Hematopoietic multipotent progenitor cell treated with erythropoietin and hydrocortisone succinate and interleukin-3 and kit ligand, for 8 days (in vitro differentiated cells): ENCODE measurements around the gene PTPN4.

Experiments
- DNase-seq: peaks from one replicate; pipeline ENCODE4 v3.0.0-alpha.2; 2015

PTPN4 gene

GRCh38 chr2:119732601-119733164, 27.0 kb upstream of the PTPN4 start:
- no peak for DNase-seq

GRCh38 chr2:119734047-119734446, 25.7 kb upstream of the PTPN4 start:
- DNase-seq = no peak

- no peak for DNase-seq
Observed at GRCh38 chr2:119735565-119735964, 24.2 kb upstream of the PTPN4 start.

- no peak for DNase-seq
Observed at GRCh38 chr2:119736021-119736420, 23.7 kb upstream of the PTPN4 start.

- DNase-seq = no peak
Observed at GRCh38 chr2:119739580-119740255, 20.0 kb upstream of the PTPN4 start.

- no peak for DNase-seq
Observed at GRCh38 chr2:119741001-119741400, 18.7 kb upstream of the PTPN4 start.

- DNase-seq = no peak
Observed at GRCh38 chr2:119741868-119742267, 17.9 kb upstream of the PTPN4 start.

GRCh38 chr2:119744335-119744939, 15.3 kb upstream of the PTPN4 start:
- DNase-seq = no peak

- no peak for DNase-seq
Observed at GRCh38 chr2:119745566-119745965, 14.2 kb upstream of the PTPN4 start.

- DNase-seq = no peak
Observed at GRCh38 chr2:119746836-119747686, 12.7 kb upstream of the PTPN4 start.

- DNase-seq = no peak
Observed at GRCh38 chr2:119748135-119748534, 11.6 kb upstream of the PTPN4 start.

GRCh38 chr2:119749477-119750012, 10.2 kb upstream of the PTPN4 start:
- DNase-seq = no peak

- no peak for DNase-seq
Observed at GRCh38 chr2:119751706-119752105, 8.0 kb upstream of the PTPN4 start.

- DNase-seq = peak; percentile 68
Observed at GRCh38 chr2:119753041-119753929, 6.4 kb upstream of the PTPN4 start.

- no peak for DNase-seq
Observed at GRCh38 chr2:119753930-119754321, 5.8 kb upstream of the PTPN4 start.

- no peak for DNase-seq
Observed at GRCh38 chr2:119755906-119756305, 3.8 kb upstream of the PTPN4 start.

- peak; percentile 52 for DNase-seq
Observed at GRCh38 chr2:119756837-119757236, 2.9 kb upstream of the PTPN4 start.

- no peak for DNase-seq
Observed at GRCh38 chr2:119758881-119759450, 756 bp upstream of the PTPN4 start.

- DNase-seq = peak; percentile 23
Observed at GRCh38 chr2:119760237-119760955, 674 bp downstream of the PTPN4 start.

- DNase-seq = peak; percentile 53
Observed at GRCh38 chr2:119760956-119761275, 1.2 kb downstream of the PTPN4 start.

- DNase-seq = no peak
Observed at GRCh38 chr2:119764832-119765231, 5.1 kb downstream of the PTPN4 start.
